Measurements from ENCODE around the gene ANKRD12.

DNA sequence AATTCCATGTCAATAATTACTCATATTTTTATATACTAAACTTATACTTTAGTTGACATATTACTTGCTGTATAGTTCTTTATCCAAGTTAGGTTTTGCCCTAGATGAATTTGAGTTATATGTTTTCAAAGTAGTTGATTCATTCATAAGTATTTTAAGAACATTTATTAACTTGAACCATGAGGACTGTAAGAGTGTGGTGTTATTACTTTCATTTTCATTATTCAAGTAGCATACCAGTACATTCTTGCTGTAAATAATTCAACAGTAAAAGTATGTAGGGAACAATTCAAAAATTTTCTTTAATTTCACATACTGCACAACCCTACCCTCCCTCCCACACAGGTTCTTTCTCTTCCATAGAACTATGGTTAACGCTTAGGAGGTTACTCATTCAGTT is 75.4 kb downstream of the ANKRD12 start:
- TF ChIP-seq CTCF (IDR thresholded peaks at IDR 0.05; ENCODE audit: low read length) (no peak), EZH2 (IDR thresholded peaks at IDR 0.05; ENCODE audit: borderline replicate concordance, low read length) (no peak)

All from OCI-LY1 (cell line).